ENCODE results near the gene SIRPB1. TPM values are rescaled to one million over a fixed set of nuclear protein-coding genes. Genes with fewer than 3 reads are reported as not detected.

SIRPB1 gene
- total and polyA plus RNA-seq, 10 of the 15 experiments (the other 5 are each of a cell fraction or from before 2014, with no cell fraction given), result 3.4 to 33.8 (median 14.1) TPM

DNA sequence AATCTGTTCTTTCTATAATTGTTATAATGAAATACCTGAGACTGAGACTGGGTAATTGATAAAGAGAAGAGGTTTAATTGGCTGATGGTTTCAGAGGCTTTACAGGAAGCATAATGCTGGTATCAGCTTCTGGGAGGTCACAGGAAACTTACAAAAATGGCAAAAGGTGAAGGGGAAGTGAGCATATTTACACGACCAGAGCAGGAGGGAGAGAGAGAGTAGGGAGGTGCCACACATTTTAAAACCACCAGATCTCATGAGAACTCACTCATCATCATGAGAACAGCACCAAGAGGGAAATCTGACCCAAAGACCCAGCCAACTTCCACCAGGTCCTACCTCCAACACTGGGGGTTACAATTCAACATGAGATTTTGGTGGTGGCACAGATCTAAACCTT, 2.6 kb upstream of the SIRPB1 start (continued):
- TF ChIP-seq FOXM1 (IDR thresholded peaks at IDR 0.05; ENCODE audit: low read depth, low read length), result no peak
- TF ChIP-seq DPF2 (IDR thresholded peaks at IDR 0.05), result peak; percentile 56
- no peak for TF ChIP-seq CHD4 (IDR thresholded peaks at IDR 0.05)
- no peak for TF ChIP-seq CBFB (IDR thresholded peaks at IDR 0.05; ENCODE audit: low read depth)
- no peak for TF ChIP-seq SIN3A (IDR thresholded peaks at IDR 0.05; ENCODE audit: low read depth, low read length)
- TF ChIP-seq SREBF2 (IDR thresholded peaks at IDR 0.05; ENCODE audit: low read length), result no peak
- no peak for TF ChIP-seq CBX3 (IDR thresholded peaks at IDR 0.05; ENCODE audit: borderline replicate concordance, low read depth)
- TF ChIP-seq MYB (IDR thresholded peaks at IDR 0.05; ENCODE audit: borderline replicate concordance, low read depth, low read length), result no peak
- TF ChIP-seq RBBP5 (conservative IDR thresholded peaks at IDR 0.05), result no peak
- TF ChIP-seq MEF2B (IDR thresholded peaks at IDR 0.05; ENCODE audit: partially characterized antibody, poor library complexity, severe bottlenecking), result peak; percentile 44
- TF ChIP-seq YBX1 (IDR thresholded peaks at IDR 0.05), result no peak
- no peak for TF ChIP-seq FOS (IDR thresholded peaks at IDR 0.05; ENCODE audit: borderline replicate concordance, extremely low read depth, insufficient read length)
- TF ChIP-seq, protein P1, sequence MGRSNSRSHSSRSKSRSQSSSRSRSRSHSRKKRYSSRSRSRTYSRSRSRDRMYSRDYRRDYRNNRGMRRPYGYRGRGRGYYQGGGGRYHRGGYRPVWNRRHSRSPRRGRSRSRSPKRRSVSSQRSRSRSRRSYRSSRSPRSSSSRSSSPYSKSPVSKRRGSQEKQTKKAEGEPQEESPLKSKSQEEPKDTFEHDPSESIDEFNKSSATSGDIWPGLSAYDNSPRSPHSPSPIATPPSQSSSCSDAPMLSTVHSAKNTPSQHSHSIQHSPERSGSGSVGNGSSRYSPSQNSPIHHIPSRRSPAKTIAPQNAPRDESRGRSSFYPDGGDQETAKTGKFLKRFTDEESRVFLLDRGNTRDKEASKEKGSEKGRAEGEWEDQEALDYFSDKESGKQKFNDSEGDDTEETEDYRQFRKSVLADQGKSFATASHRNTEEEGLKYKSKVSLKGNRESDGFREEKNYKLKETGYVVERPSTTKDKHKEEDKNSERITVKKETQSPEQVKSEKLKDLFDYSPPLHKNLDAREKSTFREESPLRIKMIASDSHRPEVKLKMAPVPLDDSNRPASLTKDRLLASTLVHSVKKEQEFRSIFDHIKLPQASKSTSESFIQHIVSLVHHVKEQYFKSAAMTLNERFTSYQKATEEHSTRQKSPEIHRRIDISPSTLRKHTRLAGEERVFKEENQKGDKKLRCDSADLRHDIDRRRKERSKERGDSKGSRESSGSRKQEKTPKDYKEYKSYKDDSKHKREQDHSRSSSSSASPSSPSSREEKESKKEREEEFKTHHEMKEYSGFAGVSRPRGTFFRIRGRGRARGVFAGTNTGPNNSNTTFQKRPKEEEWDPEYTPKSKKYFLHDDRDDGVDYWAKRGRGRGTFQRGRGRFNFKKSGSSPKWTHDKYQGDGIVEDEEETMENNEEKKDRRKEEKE (IDR thresholded peaks at IDR 0.05), result no peak
- no peak for TF ChIP-seq YY1 (IDR thresholded peaks at IDR 0.05; ENCODE audit: low read depth, low read length)
- TF ChIP-seq WRNIP1 (IDR thresholded peaks at IDR 0.05; ENCODE audit: borderline replicate concordance, low read depth, low read length), result no peak
- TF ChIP-seq, protein P2, sequence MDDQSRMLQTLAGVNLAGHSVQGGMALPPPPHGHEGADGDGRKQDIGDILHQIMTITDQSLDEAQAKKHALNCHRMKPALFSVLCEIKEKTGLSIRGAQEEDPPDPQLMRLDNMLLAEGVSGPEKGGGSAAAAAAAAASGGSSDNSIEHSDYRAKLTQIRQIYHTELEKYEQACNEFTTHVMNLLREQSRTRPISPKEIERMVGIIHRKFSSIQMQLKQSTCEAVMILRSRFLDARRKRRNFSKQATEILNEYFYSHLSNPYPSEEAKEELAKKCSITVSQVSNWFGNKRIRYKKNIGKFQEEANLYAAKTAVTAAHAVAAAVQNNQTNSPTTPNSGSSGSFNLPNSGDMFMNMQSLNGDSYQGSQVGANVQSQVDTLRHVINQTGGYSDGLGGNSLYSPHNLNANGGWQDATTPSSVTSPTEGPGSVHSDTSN (IDR thresholded peaks at IDR 0.05; ENCODE audit: insufficient replicate concordance, low read depth, low read length), result no peak
- TF ChIP-seq SMARCA5 (IDR thresholded peaks at IDR 0.05), result no peak
- TF ChIP-seq FOXK2 (IDR thresholded peaks at IDR 0.05), result peak; percentile 68
- TF ChIP-seq EZH2 (IDR thresholded peaks at IDR 0.05; ENCODE audit: borderline replicate concordance, control insufficient read depth, low read depth, low read length), result no peak
- no peak for TF ChIP-seq NFYB (IDR thresholded peaks at IDR 0.05; ENCODE audit: insufficient read depth, low read depth, low read length)
- no peak for TF ChIP-seq ZSCAN29 (IDR thresholded peaks at IDR 0.05)
- TF ChIP-seq STAT3 (IDR thresholded peaks at IDR 0.05; ENCODE audit: low read depth, low read length), result no peak
- no peak for TF ChIP-seq CHD1 (IDR thresholded peaks at IDR 0.05; ENCODE audit: low read depth, low read length)
- TF ChIP-seq MAX (IDR thresholded peaks at IDR 0.05; ENCODE audit: low read depth, low read length), result no peak
- TF ChIP-seq, protein P3, sequence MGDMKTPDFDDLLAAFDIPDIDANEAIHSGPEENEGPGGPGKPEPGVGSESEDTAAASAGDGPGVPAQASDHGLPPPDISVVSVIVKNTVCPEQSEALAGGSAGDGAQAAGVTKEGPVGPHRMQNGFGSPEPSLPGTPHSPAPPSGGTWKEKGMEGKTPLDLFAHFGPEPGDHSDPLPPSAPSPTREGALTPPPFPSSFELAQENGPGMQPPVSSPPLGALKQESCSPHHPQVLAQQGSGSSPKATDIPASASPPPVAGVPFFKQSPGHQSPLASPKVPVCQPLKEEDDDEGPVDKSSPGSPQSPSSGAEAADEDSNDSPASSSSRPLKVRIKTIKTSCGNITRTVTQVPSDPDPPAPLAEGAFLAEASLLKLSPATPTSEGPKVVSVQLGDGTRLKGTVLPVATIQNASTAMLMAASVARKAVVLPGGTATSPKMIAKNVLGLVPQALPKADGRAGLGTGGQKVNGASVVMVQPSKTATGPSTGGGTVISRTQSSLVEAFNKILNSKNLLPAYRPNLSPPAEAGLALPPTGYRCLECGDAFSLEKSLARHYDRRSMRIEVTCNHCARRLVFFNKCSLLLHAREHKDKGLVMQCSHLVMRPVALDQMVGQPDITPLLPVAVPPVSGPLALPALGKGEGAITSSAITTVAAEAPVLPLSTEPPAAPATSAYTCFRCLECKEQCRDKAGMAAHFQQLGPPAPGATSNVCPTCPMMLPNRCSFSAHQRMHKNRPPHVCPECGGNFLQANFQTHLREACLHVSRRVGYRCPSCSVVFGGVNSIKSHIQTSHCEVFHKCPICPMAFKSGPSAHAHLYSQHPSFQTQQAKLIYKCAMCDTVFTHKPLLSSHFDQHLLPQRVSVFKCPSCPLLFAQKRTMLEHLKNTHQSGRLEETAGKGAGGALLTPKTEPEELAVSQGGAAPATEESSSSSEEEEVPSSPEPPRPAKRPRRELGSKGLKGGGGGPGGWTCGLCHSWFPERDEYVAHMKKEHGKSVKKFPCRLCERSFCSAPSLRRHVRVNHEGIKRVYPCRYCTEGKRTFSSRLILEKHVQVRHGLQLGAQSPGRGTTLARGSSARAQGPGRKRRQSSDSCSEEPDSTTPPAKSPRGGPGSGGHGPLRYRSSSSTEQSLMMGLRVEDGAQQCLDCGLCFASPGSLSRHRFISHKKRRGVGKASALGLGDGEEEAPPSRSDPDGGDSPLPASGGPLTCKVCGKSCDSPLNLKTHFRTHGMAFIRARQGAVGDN (IDR thresholded peaks at IDR 0.05), result peak; percentile 50
- peak; percentile 71 for TF ChIP-seq EED (IDR thresholded peaks at IDR 0.05; ENCODE audit: low read depth)
